RWPE2 (cell line): ENCODE results near the gene PGF.

Experiments used
- ATAC-seq: fragments of 200-7000 bp; cut with Tn5 transposase; 3 replicates; pipeline ENCODE4 v1.9.1; 2021; ENCODE audit warnings: low read depth
- DNase-seq: peaks from one replicate; pipeline ENCODE4 v3.0.0-alpha.2; 2020; ENCODE audit warnings: low spot score
- H3K27ac ChIP-seq: fragments of 450-650 bp; 2 replicates; pipeline ENCODE4 v1.5.1; 2017; ENCODE audit warnings: mild to moderate bottlenecking; ENCODE audit not compliant: poor library complexity, severe bottlenecking
- H3K27me3 ChIP-seq: fragments of 250-450 bp; sonication (Bioruptor Pico); 2 replicates; pipeline ENCODE4 v1.5.1; 2021; ENCODE audit warnings: mild to moderate bottlenecking, moderate library complexity; ENCODE audit not compliant: insufficient read depth, poor library complexity, severe bottlenecking
- H3K36me3 ChIP-seq: fragments of 250-450 bp; sonication (Bioruptor Pico); 2 replicates; pipeline ENCODE4 v1.5.1; 2020; ENCODE audit warnings: low read depth, mild to moderate bottlenecking, moderate library complexity
- H3K4me1 ChIP-seq: fragments of 250-450 bp; sonication (Bioruptor Pico); 2 replicates; pipeline ENCODE4 v1.5.1; 2021; ENCODE audit warnings: mild to moderate bottlenecking, moderate library complexity; ENCODE audit not compliant: insufficient read depth, poor library complexity, severe bottlenecking
- H3K4me3 ChIP-seq: fragments of 250-450 bp; sonication (Bioruptor Pico); 2 replicates; pipeline ENCODE4 v1.5.1; 2021; ENCODE audit warnings: mild to moderate bottlenecking, moderate library complexity; ENCODE audit not compliant: severe bottlenecking
- H3K9me3 ChIP-seq: fragments of 250-450 bp; sonication (Bioruptor Pico); 2 replicates; pipeline ENCODE4 v1.5.1; 2021; ENCODE audit warnings: mild to moderate bottlenecking, moderate library complexity; ENCODE audit not compliant: severe bottlenecking
- CTCF ChIP-seq: fragments of 450-650 bp; IDR thresholded peaks from one replicate; pipeline ENCODE4 v1.5.1; 2017; ENCODE audit warnings: mild to moderate bottlenecking, moderate library complexity; ENCODE audit not compliant: poor library complexity, severe bottlenecking

PGF gene

GRCh38 chr14:74954232-74954946 lies 1.0 kb downstream of the PGF start:
- peak; percentile 71 for DNase-seq
- H3K27ac ChIP-seq, result peak overlapping the region; percentile 23
- ATAC-seq, result peak; percentile 42
- peak overlapping the region; percentile 51 for H3K4me3 ChIP-seq
- TF ChIP-seq CTCF, result no peak
- H3K4me1 ChIP-seq, result peaks cover 15% of the 10 kb centered on the region
- no peaks in the 10 kb centered on the region for H3K27me3 ChIP-seq
- peaks cover 38% of the 10 kb centered on the region for H3K36me3 ChIP-seq
- H3K9me3 ChIP-seq, result no peaks in the 10 kb centered on the region

DNA sequence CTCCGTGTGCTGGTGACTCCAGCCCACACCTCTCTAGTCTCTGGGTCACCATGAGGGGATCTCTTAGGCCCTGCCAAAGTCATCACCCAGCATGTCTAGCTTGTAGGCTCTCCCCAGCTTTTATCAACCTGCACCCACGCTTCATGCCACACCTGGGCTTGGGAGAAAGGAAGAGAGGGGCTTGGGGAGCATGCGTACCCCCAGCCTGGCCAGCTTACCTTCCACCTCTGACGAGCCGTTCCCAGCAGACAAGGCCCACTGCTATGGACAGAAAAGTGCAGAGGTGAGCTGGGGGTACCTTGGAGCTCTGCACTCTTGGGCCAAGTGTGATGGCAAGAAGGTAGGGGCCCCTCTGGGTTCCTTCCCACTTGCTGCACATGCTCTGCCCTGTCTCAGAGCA lies 1.7 kb downstream of the PGF start:
- ATAC-seq (no peak), DNase-seq (no peak)
- H3K27ac ChIP-seq, result peak overlapping the region; percentile 23
- no peaks in the 10 kb centered on the region for H3K27me3 ChIP-seq
- H3K9me3 ChIP-seq, result no peaks in the 10 kb centered on the region
- peak overlapping the region; percentile 51 for H3K4me3 ChIP-seq
- no peak for TF ChIP-seq CTCF
- peaks cover 13% of the 10 kb centered on the region for H3K4me1 ChIP-seq
- peaks cover 46% of the 10 kb centered on the region for H3K36me3 ChIP-seq

DNA sequence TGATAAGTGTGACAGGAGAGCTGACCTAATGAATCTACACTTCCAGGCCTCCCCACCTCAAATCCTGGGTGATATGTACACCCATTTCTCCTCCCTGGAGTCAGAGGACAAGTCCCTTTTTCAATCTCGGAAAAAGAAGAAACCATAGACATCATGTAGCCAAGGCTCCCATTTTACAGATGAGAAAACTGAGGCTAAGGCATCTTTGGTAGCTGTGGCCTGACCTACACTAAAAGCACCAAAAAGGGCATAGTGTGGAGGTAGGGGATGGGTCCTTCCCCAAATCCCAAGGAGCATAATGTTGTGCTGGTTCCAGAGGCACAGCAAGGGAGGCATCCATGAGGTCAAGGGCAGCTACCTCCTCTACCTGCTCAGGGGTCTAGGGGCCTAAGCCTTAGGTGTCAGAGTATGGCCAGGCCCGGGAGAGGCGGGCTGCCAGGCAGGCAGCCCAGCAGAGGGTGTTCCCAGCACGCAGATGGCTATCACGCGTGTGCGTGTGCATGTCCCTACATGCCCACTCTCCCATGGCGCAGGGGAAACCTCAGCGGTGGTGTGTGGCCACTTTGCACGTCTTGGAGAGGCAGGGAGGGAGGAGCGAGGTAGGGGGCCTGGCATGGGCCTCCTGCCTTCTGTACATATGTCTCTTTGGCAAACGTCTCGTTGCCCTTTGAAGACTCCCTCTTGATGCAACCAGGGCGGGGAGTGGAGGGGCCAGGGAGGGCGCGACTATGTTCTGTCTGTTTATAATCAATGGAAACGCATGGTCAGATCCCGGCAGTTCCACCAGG lies 2.5 kb downstream of the PGF start:
- Histone ChIP-seq H3K36me3 (peaks cover 53% of the 10 kb centered on the region), H3K9me3 (no peaks in the 10 kb centered on the region), H3K4me3 (peak overlapping the region; percentile 51), H3K4me1 (peaks cover 13% of the 10 kb centered on the region), H3K27ac (peak overlapping the region; percentile 23), H3K27me3 (no peaks in the 10 kb centered on the region)
- DNase-seq (peak; percentile 82), ATAC-seq (peak; percentile 35)
- peak; percentile 29 for TF ChIP-seq CTCF

DNA sequence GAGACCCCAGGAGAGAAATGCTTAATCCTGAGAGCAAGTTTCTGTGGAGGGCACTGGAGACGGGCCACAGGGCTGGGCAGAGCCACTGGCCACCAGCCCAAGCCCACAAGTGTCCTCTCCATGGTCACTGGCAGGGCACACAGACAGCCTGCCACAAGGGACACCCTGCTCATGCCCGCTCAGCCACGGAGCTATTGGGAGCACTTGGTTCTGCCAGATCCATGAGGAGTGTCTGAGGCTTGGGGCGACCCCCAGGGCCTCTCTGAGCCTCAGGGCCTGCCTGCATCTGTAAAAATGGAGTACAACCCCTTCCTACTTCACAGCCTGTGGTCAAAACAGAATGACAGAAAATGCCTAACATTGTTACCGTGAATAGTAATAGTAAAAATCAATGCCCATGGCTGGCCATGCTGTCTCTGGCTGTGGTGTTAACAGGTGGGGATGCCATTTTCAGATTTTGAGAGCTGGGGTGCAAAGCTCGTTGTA lies 3.2 kb downstream of the PGF start:
- peak; percentile 68 for DNase-seq
- no peak for ATAC-seq
- peaks cover 60% of the 10 kb centered on the region for H3K36me3 ChIP-seq
- no peaks in the 10 kb centered on the region for H3K9me3 ChIP-seq
- H3K4me1 ChIP-seq, result peaks cover 13% of the 10 kb centered on the region
- TF ChIP-seq CTCF, result no peak
- H3K27ac ChIP-seq, result no peak overlapping the region
- H3K4me3 ChIP-seq, result no peak overlapping the region
- no peaks in the 10 kb centered on the region for H3K27me3 ChIP-seq
